HG03571 (cell line): ENCODE results near the gene HLA-DPB1.
"Not testable (repeated sequence)": the region's sequence is repeated elsewhere in the genome, so short reads cannot be mapped to it uniquely, and the experiment has no call there.

ENCODE experiments used
- ATAC-seq: cut with Tn5 transposase; IDR thresholded peaks from one replicate; pipeline ENCODE4 v1.9.1; 2021; ENCODE audit not compliant: unreplicated experiment

HLA-DPB1 gene

GRCh38 chr6:33101121-33101737, 25.4 kb downstream of the HLA-DPB1 start:
- not testable (repeated sequence) for ATAC-seq

DNA sequence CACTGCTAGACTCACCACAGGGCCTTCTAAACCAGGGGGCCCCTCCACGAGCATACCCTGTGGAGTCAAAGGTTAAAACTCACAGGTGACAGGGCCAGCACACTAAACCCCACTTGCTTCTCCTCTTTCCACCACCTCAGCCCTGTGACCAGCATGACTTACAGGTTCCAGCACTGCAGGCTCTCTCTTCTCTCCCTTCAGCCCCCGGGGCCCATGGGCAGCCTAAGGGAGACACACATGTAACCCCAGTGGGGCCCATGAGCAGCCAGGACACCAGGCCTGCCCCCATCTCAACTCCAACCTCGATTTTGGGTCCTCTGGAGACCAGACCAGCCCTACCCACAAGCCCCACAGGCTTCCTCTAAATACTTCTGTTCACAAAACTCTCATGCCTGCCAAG, 28.0 kb downstream of the HLA-DPB1 start:
- ATAC-seq: no peak

- no peak for ATAC-seq
These were observed 29.1 kb downstream of the HLA-DPB1 start for GRCh38 chr6:33104887-33105286.

- ATAC-seq: no peak
These were observed 29.6 kb downstream of the HLA-DPB1 start for GRCh38 chr6:33105386-33105785.

- no peak for ATAC-seq
These were observed 30.4 kb downstream of the HLA-DPB1 start for GRCh38 chr6:33105916-33106871.

GRCh38 chr6:33107641-33108040, 31.9 kb downstream of the HLA-DPB1 start:
- ATAC-seq: no peak

DNA sequence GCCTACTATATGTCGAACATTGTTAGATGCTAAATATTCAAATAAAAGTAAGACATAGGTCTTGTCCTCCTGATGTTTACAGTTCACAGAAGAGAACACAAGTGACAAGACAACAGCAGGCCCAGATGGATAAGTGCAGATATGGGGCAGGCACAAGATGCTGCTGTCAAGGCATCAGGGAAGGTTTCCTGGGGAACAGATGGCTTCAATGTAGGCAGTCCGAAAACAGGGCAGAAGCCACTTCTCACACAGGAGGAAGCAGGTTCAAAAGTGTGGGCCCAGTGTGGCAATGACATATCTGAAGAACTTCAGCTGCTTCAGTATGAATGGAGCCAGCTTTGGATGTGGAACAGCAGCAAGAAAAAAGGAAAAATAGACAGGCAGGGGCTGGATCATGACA, 32.5 kb downstream of the HLA-DPB1 start:
- ATAC-seq: no peak

DNA sequence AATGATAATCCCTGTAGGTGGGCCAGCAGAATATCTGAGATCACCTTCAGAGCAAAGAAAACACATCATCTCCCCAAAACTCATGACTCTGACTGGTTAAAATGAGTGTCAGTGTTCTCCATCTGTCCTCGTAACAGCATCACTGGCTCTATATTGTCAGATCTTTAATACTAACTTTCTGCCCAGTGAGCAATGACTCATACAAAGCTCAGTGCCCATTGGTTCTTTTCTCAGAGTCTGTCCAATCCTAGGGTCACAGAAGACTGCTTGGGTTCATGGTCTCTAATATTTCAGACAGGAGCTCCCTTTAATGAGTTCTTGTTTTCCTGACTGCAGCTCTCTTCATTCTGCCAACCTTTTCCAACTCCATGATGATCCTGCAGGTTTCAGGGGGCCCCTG, 36.4 kb downstream of the HLA-DPB1 start:
- ATAC-seq: peak; percentile 64

- ATAC-seq: no peak
These were observed 38.0 kb downstream of the HLA-DPB1 start for GRCh38 chr6:33113755-33114154.

GRCh38 chr6:33114406-33114805, 38.6 kb downstream of the HLA-DPB1 start:
- no peak for ATAC-seq

GRCh38 chr6:33116417-33116816, 40.6 kb downstream of the HLA-DPB1 start:
- no peak for ATAC-seq

- no peak for ATAC-seq
These were observed 41.3 kb downstream of the HLA-DPB1 start for GRCh38 chr6:33116841-33117711.

DNA sequence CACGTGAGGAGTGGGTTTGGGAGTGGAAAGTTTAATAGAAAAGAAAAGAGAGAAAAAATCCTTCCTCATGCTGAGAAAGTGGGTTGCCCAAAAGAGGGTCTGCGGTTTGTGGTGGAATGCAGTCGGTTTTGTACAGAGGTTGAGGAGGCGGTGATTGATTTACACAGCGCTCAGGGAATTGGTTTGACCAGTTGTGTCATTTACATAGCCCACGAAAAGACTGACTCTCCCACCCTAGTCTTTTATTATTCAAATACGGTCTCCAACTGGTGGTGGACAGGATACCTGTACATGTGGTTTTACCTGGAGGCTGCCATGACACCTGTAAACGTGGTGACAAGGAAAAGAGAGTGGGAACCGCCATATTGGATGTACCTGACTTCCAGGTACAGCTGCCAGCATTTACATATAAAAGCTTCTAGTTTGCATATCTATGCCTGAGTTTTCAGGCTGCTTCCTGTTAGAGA, 42.1 kb downstream of the HLA-DPB1 start:
- no peak for ATAC-seq

GRCh38 chr6:33118525-33119123, 42.8 kb downstream of the HLA-DPB1 start:
- ATAC-seq: no peak

DNA sequence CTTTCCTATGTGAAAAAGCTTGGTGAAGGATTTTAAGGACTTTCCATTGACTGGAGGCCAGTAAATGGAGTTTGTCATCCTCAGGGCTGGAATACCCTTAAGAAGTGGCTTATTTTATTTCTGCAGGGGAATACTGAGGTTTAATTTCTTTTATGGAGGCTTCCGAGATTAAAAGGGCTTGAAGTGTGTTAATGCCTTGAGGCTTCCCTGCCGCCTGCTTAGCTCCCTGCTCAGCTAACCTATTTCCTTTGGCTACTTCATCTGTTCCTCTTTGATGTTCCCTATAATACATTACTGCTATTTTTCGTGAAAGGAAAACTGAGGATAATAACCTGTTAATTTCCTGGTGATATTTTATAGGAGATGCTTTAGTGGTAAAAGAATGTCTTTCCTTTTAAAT, 44.2 kb downstream of the HLA-DPB1 start:
- ATAC-seq: no peak

- no peak for ATAC-seq
These were observed 47.4 kb downstream of the HLA-DPB1 start for GRCh38 chr6:33123181-33123580.

DNA sequence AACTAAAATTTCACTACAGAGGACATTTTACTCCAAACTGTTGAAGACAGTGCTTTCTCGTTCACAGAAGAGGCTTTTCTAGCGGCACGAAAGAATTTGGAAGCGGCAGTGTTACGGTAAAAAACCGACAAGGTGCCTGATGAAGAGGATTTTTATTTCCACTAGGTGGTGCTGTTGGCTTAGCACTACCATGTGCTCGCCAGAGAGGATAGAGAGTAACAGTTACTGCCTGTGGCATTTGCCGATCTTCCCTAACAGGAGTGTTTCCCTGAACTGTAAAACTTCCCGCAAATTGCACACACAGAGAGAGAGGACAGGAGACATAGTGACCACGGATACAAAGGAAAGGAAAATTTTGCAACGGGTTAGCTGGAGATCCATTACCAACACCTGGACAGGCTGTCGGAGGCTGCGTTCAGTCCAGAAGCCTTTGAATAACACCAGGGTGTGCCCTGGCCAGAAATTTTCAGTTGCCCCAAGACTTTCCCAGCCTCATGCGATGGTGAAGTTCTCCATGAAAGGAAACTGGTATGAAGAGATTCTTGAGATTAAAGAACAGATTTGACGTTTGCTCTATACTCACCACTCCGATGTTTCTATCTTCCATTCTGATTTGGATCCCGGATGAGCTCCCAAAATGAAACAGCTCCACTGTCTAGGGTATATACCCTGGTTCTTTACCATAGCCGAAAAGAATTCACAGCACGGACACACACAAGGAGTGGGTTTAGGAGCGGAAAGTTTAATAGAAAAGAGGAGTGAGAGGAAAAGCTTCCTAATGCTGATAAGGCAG, 48.1 kb downstream of the HLA-DPB1 start:
- ATAC-seq: no peak

- ATAC-seq: no peak
These were observed 48.7 kb downstream of the HLA-DPB1 start for GRCh38 chr6:33124525-33124901.

- ATAC-seq: no peak
These were observed 49.2 kb downstream of the HLA-DPB1 start for GRCh38 chr6:33124947-33125346.

DNA sequence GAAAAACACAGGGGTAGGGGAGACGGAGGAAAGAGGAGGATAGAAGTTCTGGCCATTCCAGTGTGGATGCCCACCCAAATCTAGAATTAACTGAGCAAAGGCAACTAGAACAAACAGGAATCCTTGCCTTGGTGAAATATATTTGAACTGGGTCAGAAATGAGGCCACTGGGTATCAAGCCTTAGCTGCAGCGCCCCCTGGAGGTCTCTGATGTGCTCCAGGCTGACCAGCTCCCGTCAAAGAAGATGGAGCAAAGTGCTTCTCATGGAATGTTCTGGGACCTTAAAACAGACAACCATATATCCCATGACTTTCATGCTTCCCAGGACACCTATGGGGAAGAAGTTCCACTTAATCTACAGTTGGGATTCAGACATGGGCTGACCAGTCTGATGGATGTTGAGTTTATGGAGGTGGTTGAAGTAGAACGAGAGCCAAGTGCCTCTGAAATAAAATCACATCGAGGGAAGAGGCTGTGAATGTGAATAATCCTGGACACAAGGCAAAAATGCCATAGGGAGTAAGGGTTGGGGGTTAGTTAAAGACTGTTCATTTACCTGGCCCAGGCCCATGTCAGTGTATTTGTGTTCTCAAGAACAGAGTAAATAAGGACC, 50.4 kb downstream of the HLA-DPB1 start:
- ATAC-seq: no peak
